ENCODE measurements around the gene MAP2K2. TPM values are rescaled to one million over a fixed set of nuclear protein-coding genes. Genes with fewer than 3 reads are reported as not detected.

MAP2K2 gene
- 151 and 165 TPM in 2 replicates for total RNA-seq

GRCh38 chr19:4123615-4124568 lies at the start of gene MAP2K2:
MAP2K2 (minus strand) TSS chr19:4124122; CDS start chr19:4123875, 247 bp downstream.

GRCh38 chr19:4066682-4067395 lies 57.1 kb downstream of the MAP2K2 start, which contains the start of gene ZBTB7A:
ZBTB7A (minus strand) TSS chr19:4066899; CDS start chr19:4055232, 11,667 bp downstream.

Other genes with a start within 250 kb of the MAP2K2 start
- not detected in 2 replicates for gene ATCAY, start 243.4 kb downstream of the MAP2K2 start, total RNA-seq
- gene NMRK2, start 191.1 kb downstream of the MAP2K2 start, total RNA-seq: not detected in 2 replicates
- gene DAPK3, start 153.0 kb downstream of the MAP2K2 start, total RNA-seq: 63.6 and 65.4 TPM in 2 replicates
- 1,684 and 2,218 TPM in 2 replicates for gene EEF2, start 138.7 kb downstream of the MAP2K2 start, total RNA-seq
- 20.8 and 21.8 TPM in 2 replicates for gene PIAS4, start 116.4 kb downstream of the MAP2K2 start, total RNA-seq
- gene ZBTB7A, start 57.2 kb downstream of the MAP2K2 start, total RNA-seq: 59.9 and 61.2 TPM in 2 replicates
- gene CREB3L3, start 29.5 kb upstream of the MAP2K2 start, total RNA-seq: not detected in 2 replicates
- gene SIRT6, start 58.4 kb upstream of the MAP2K2 start, total RNA-seq: 31.9 and 41.1 TPM in 2 replicates
- under 0.01 and 0.28 TPM in 2 replicates for gene ANKRD24, start 58.6 kb upstream of the MAP2K2 start, total RNA-seq
- not detected in 2 replicates for gene EBI3, start 105.4 kb upstream of the MAP2K2 start, total RNA-seq
- 29.7 and 29.8 TPM in 2 replicates for gene YJU2, start 123.0 kb upstream of the MAP2K2 start, total RNA-seq
- gene SHD, start 155.1 kb upstream of the MAP2K2 start, total RNA-seq: not detected in 2 replicates
- not detected in 2 replicates for gene TMIGD2, start 178.3 kb upstream of the MAP2K2 start, total RNA-seq
- gene FSD1, start 180.5 kb upstream of the MAP2K2 start, total RNA-seq: 5.1 and 6.4 TPM in 2 replicates
- 105 and 110 TPM in 2 replicates for gene STAP2, start 214.7 kb upstream of the MAP2K2 start, total RNA-seq
- gene MPND, start 219.4 kb upstream of the MAP2K2 start, total RNA-seq: 5.8 and 7.2 TPM in 2 replicates

Measured in airway epithelial cell (primary cell).